ENCODE data around the gene MIF4GD. TPM values are rescaled to one million over a fixed set of nuclear protein-coding genes. Genes with fewer than 3 reads are reported as not detected.

MIF4GD gene
- total and polyA plus RNA-seq, 2 of the 4 experiments (the other 2 are of a cell fraction), result 4.1 to 6.9 TPM

DNA sequence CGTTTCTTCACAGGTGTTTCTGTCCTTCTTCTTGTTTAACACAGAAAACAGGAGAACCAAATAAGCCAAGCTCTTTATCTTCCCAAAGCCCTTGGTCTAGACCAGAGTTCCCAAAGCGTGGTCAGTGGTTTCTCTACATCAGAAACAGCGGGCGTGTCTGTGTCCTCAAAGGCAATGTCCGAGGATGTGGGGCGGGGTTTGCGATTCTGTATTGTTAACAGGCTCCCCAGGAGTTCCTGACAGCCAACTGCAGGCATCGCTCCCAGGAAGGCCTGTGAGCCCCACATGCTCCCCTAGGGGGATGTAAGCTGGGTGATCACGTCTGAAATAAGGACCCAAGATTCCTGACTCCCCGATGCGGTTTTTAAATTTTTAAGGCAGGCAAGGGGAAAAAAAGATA is 46.6 kb upstream of the MIF4GD start:
- H3K18ac ChIP-seq (ENCODE audit: low read depth, low read length), result no peak overlapping the region
- H3K56ac ChIP-seq (ENCODE audit: extremely low read depth, insufficient read depth, low read length), result no peak overlapping the region
- ATAC-seq (ENCODE audit: low read depth), result no peak
- H3K4me3 ChIP-seq (ENCODE audit: insufficient read depth, low read depth, low read length), result no peak overlapping the region
- peaks cover 9% of the 10 kb centered on the region; the same call in 1 of the 2 replicates for H4K20me1 ChIP-seq (ENCODE audit: insufficient read depth, low read length)
- no peak overlapping the region for H2BK20ac ChIP-seq (ENCODE audit: low read depth, low read length)
- DNase-seq, result no peak
- TF ChIP-seq POLR2A (IDR thresholded peaks at IDR 0.05; ENCODE audit: low read depth, low read length), result no peak
- TF ChIP-seq, protein P1, sequence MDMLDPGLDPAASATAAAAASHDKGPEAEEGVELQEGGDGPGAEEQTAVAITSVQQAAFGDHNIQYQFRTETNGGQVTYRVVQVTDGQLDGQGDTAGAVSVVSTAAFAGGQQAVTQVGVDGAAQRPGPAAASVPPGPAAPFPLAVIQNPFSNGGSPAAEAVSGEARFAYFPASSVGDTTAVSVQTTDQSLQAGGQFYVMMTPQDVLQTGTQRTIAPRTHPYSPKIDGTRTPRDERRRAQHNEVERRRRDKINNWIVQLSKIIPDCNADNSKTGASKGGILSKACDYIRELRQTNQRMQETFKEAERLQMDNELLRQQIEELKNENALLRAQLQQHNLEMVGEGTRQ (IDR thresholded peaks at IDR 0.05; ENCODE audit: low read depth, low read length), result no peak
- TF ChIP-seq CEBPB (IDR thresholded peaks at IDR 0.05; ENCODE audit: low read depth, low read length), result no peak
- no peak for TF ChIP-seq SMC3 (IDR thresholded peaks at IDR 0.05; ENCODE audit: low read depth, low read length)
- TF ChIP-seq MXI1 (IDR thresholded peaks at IDR 0.05; ENCODE audit: borderline replicate concordance, low read depth, low read length), result no peak
- no peak for TF ChIP-seq RAD21 (IDR thresholded peaks at IDR 0.05; ENCODE audit: low read length)
- no peak for TF ChIP-seq BHLHE40 (IDR thresholded peaks at IDR 0.05; ENCODE audit: low read depth, low read length)
- TF ChIP-seq CHD1 (IDR thresholded peaks at IDR 0.05; ENCODE audit: low read depth, low read length), result no peak
- no peak for TF ChIP-seq MAFK (IDR thresholded peaks at IDR 0.05; ENCODE audit: low read depth, low read length)
- no peak for TF ChIP-seq MAZ (IDR thresholded peaks at IDR 0.05; ENCODE audit: borderline replicate concordance, low read depth, low read length)
- TF ChIP-seq RCOR1 (IDR thresholded peaks at IDR 0.05; ENCODE audit: insufficient replicate concordance, low read length), result no peak
- TF ChIP-seq, protein P2, sequence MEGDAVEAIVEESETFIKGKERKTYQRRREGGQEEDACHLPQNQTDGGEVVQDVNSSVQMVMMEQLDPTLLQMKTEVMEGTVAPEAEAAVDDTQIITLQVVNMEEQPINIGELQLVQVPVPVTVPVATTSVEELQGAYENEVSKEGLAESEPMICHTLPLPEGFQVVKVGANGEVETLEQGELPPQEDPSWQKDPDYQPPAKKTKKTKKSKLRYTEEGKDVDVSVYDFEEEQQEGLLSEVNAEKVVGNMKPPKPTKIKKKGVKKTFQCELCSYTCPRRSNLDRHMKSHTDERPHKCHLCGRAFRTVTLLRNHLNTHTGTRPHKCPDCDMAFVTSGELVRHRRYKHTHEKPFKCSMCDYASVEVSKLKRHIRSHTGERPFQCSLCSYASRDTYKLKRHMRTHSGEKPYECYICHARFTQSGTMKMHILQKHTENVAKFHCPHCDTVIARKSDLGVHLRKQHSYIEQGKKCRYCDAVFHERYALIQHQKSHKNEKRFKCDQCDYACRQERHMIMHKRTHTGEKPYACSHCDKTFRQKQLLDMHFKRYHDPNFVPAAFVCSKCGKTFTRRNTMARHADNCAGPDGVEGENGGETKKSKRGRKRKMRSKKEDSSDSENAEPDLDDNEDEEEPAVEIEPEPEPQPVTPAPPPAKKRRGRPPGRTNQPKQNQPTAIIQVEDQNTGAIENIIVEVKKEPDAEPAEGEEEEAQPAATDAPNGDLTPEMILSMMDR (conservative IDR thresholded peaks at IDR 0.05; ENCODE audit: low read depth, low read length), result no peak
- no peak for TF ChIP-seq FOS (IDR thresholded peaks at IDR 0.05; ENCODE audit: low read depth, low read length)
- TF ChIP-seq, protein P3, sequence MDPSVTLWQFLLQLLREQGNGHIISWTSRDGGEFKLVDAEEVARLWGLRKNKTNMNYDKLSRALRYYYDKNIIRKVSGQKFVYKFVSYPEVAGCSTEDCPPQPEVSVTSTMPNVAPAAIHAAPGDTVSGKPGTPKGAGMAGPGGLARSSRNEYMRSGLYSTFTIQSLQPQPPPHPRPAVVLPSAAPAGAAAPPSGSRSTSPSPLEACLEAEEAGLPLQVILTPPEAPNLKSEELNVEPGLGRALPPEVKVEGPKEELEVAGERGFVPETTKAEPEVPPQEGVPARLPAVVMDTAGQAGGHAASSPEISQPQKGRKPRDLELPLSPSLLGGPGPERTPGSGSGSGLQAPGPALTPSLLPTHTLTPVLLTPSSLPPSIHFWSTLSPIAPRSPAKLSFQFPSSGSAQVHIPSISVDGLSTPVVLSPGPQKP (IDR thresholded peaks at IDR 0.05; ENCODE audit: borderline replicate concordance, low read depth, low read length), result no peak
- no peak for TF ChIP-seq RFX5 (IDR thresholded peaks at IDR 0.05; ENCODE audit: low read depth, low read length)
- no peak for TF ChIP-seq NFE2L2 (IDR thresholded peaks at IDR 0.05; ENCODE audit: low read depth, low read length)
- no peak overlapping the region for H3K4ac ChIP-seq (ENCODE audit: low read depth, low read length)
- no peak overlapping the region for H2BK120ac ChIP-seq (ENCODE audit: low read depth, low read length)
- peaks cover 31% of the 10 kb centered on the region for H3K36me3 ChIP-seq (ENCODE audit: control insufficient read depth, insufficient read depth, low read length)
- no peak overlapping the region for H2BK15ac ChIP-seq (ENCODE audit: low read depth, low read length)
- no peak overlapping the region for H2AK5ac ChIP-seq (ENCODE audit: low read depth, low read length)
- H3K23ac ChIP-seq (ENCODE audit: low read depth, low read length), result no peak overlapping the region
- H4K5ac ChIP-seq (ENCODE audit: low read depth, low read length), result no peak overlapping the region
- no peaks in the 10 kb centered on the region for H3K27me3 ChIP-seq (ENCODE audit: control insufficient read depth, insufficient read depth, low read length)
- BruUV-seq (replicated peaks), result no TSS peak
- CTCF ChIA-PET, result interaction anchor here (1.2 kb wide), 1 partner anchor 11 kb away, joined by 3 read pairs; no protein-coding TSS in a partner anchor
- intact Hi-C loops (cut with micrococcal nuclease), result no loop called here
- H2AK9ac ChIP-seq (replicated peaks; ENCODE audit: low read depth, low read length, poor library complexity), result no peak overlapping the region
- H3K27ac ChIP-seq (ENCODE audit: insufficient read depth, low read length), result no peak overlapping the region
- peaks cover 12% of the 10 kb centered on the region for H3K9me1 ChIP-seq (ENCODE audit: insufficient read depth, low read length)
- no peak overlapping the region for H3K9ac ChIP-seq (ENCODE audit: low read depth, low read length)
- H4K8ac ChIP-seq (ENCODE audit: low read depth in 2 of 2, low read length in 2 of 2), result no peak overlapping the region
- H4K91ac ChIP-seq (ENCODE audit: insufficient read depth, low read depth, low read length), result no peak overlapping the region
- H3K4me2 ChIP-seq (ENCODE audit: low read depth, low read length), result no peak overlapping the region
- WGBS, 2 experiments (ENCODE audit: extremely low coverage in 2 of 2, insufficient read length in 1 of 2), result 88% methylated on average over 1 of the region's 11 CpGs; no CpG with 5 or more reads in 1 of the 2 experiments
- no peak overlapping the region for H2AFZ ChIP-seq (replicated peaks; ENCODE audit: low read length, poor library complexity)
- H3K4me1 ChIP-seq (ENCODE audit: control insufficient read depth, insufficient read depth, low read length), result peaks cover 9% of the 10 kb centered on the region; the same call in 1 of the 2 replicates
- no peaks in the 10 kb centered on the region for H3K9me3 ChIP-seq (ENCODE audit: control insufficient read depth, insufficient read depth, low read length)
- POLR2A ChIA-PET (ENCODE audit: unreplicated experiment), result no interaction called here
- in situ Hi-C loops (cut with MboI; ENCODE audit: low sequenced_read_pairs), result no loop called here
- H3K14ac ChIP-seq (replicated peaks; ENCODE audit: low read depth, low read length), result no peak overlapping the region
- dilution Hi-C loops (cut with HindIII; ENCODE audit: low sequenced_read_pairs, unreplicated experiment), result no loop called here
- peaks cover 3 to 33% of the 10 kb centered on the region in 2 experiments; a peak in 3 of 4 replicates for H3K79me1 ChIP-seq (ENCODE audit: low read depth in 1 of 2, low read length in 2 of 2)
- H2BK5ac ChIP-seq (ENCODE audit: low read depth, low read length, poor library complexity, severe bottlenecking), result no peak overlapping the region

All from IMR-90 (cell line).